Left lung (tissue), 10 donors: ENCODE data around the gene EPB41L5. TPM values are rescaled to one million over a fixed set of nuclear protein-coding genes. Genes with fewer than 3 reads are reported as not detected.
"Not testable (repeated sequence)": the region's sequence is repeated elsewhere in the genome, so short reads cannot be mapped to it uniquely, and the experiment has no call there.

Experiments
- ATAC-seq: fragments of 200-7000 bp; cut with Tn5 transposase; one replicate; pipeline ENCODE4 v1.9.1; 2020; ENCODE audit warnings: moderate library complexity
- DNase-seq, 4 donors: peaks; one replicate each; pipeline ENCODE4 v3.0.0-alpha.2; 2013 to 2020
- H3K27ac ChIP-seq, 2 donors: fragments of 200-600 bp; sonication (generic) in 1 of 2; one replicate each; pipeline versions ENCODE4 v1.5.0 to v1.8.0; 2020 to 2021
- H3K27me3 ChIP-seq, 2 donors: fragments of 200-600 bp; sonication (generic) in 1 of 2; one replicate each; pipeline versions ENCODE4 v1.5.0 to v1.8.0; 2020 to 2021
- H3K36me3 ChIP-seq, 2 donors: fragments of 200-600 bp; sonication (generic) in 1 of 2; one replicate each; pipeline versions ENCODE4 v1.5.0 to v1.8.0; 2020 to 2021
- H3K4me1 ChIP-seq, 2 donors: fragments of 200-600 bp; one replicate each; pipeline ENCODE4 v1.8.0; 2021
- H3K4me3 ChIP-seq, 2 donors: fragments of 200-600 bp; sonication (generic) in 1 of 2; one replicate each; pipeline versions ENCODE4 v1.5.0 to v1.8.0; 2020 to 2021; ENCODE audit warnings: mild to moderate bottlenecking in 1 of 2
- H3K9me3 ChIP-seq, 2 donors: fragments of 200-600 bp; sonication (generic) in 1 of 2; one replicate each; pipeline versions ENCODE4 v1.5.0 to v1.8.0; 2020 to 2021
- intact Hi-C, 2 donors: fragments of 100-400 bp; cut with DNase I; formaldehyde crosslinking; loops; one replicate each; pipeline versions ENCODE4 v1.11.2 to v1.14.2; 2022
- polyA plus RNA-seq, 6 donors: library from polyadenylated mRNA; unstranded; fragments of 120-200 nt; gene quantifications; one replicate each; pipeline ENCODE4 v1.2.1, GENCODE V29; 2013; ENCODE audit not compliant: insufficient read length in 6 of 6
- total RNA-seq, 2 donors: library from RNA; stranded (reverse); fragmentation: NEBNext Ultra II Directional; extraction: Animal tissue kit (Norgen Biotek cat#: 25700); gene quantifications; one replicate each; pipeline ENCODE4 v1.2.1, GENCODE V29; 2021
- TF ChIP-seq, protein P1 (sequence below), 2 donors: fragments of 200-600 bp; sonication (generic) in 1 of 2; IDR thresholded peaks; one replicate each; pipeline versions ENCODE4 v1.5.0 to v1.8.0; 2021; ENCODE audit warnings: antibody characterized with exemption in 2 of 2
- donor health status: DM: no; HTN: yes; CAD: no.
- donor health status: DM: no; HTN: no; CAD: no.

The EPB41L5 gene
- total and polyA plus RNA-seq, 8 donors = 36.0 to 53.8 (median 38.9) TPM

DNA sequence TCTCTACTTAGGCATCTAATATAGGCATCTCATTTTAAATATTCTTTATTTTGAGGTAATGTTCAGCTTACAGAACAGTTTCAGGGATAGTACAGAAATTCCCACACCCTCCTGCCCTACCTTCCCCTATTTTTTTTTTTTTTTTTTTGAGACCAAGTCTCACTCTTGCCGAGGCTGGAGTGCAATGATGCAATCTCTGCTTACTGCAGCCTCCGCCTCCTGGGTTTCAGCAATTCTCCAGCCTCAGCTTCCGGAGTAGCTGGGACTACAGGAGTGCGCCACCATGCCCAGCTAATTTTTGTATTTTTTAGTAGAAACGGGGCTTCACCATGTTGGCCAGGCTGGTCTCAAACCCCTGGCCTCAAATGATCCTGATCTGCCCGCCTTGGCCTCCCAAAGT lies 97.6 kb downstream of the EPB41L5 start:
- peak; percentile 56 for ATAC-seq
- TF ChIP-seq, protein P1, sequence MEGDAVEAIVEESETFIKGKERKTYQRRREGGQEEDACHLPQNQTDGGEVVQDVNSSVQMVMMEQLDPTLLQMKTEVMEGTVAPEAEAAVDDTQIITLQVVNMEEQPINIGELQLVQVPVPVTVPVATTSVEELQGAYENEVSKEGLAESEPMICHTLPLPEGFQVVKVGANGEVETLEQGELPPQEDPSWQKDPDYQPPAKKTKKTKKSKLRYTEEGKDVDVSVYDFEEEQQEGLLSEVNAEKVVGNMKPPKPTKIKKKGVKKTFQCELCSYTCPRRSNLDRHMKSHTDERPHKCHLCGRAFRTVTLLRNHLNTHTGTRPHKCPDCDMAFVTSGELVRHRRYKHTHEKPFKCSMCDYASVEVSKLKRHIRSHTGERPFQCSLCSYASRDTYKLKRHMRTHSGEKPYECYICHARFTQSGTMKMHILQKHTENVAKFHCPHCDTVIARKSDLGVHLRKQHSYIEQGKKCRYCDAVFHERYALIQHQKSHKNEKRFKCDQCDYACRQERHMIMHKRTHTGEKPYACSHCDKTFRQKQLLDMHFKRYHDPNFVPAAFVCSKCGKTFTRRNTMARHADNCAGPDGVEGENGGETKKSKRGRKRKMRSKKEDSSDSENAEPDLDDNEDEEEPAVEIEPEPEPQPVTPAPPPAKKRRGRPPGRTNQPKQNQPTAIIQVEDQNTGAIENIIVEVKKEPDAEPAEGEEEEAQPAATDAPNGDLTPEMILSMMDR (IDR thresholded peaks at IDR 0.05) = no peak
- peak overlapping the region in 1 of 2 donors; percentile 31 for H3K27ac ChIP-seq
- peak in 1 of 4 donors; percentile 71 for DNase-seq
- no peak overlapping the region for H3K4me3 ChIP-seq
- H3K9me3 ChIP-seq = no peaks in the 10 kb centered on the region
- intact Hi-C loops = no loop called here
- no peaks in the 10 kb centered on the region for H3K27me3 ChIP-seq
- no peaks in the 10 kb centered on the region for H3K36me3 ChIP-seq
- H3K4me1 ChIP-seq = peaks cover 18 to 41% of the 10 kb centered on the region in 2 donors

DNA sequence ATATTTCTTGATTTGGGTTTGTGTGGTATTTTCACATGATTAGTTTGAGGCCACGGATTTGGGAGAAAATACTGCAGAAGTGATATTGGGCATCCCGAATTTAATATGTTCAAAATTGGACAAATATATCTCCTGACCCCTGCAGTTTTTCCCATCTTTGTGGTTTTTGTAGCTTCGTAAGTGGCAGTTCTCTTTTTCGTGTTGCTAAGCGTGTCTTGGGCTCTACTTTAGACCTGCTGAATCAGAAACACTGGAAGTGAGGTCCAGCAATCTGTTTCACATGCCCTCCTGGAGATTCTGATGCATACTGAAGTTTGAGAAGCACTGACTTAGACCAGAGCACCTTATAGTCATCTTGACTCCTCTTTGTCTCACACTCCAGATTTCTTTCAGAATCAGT lies 98.3 kb downstream of the EPB41L5 start:
- Histone ChIP-seq H3K36me3 (no peaks in the 10 kb centered on the region), H3K4me3 (no peak overlapping the region), H3K9me3 (no peaks in the 10 kb centered on the region), H3K27ac (peak overlapping the region in 1 of 2 donors; percentile 31), H3K4me1 (peaks cover 18 to 41% of the 10 kb centered on the region in 2 donors), H3K27me3 (no peaks in the 10 kb centered on the region)
- ATAC-seq (no peak), DNase-seq (no peak)
- TF ChIP-seq, protein P1 (IDR thresholded peaks at IDR 0.05) = no peak
- intact Hi-C loops = no loop called here

DNA sequence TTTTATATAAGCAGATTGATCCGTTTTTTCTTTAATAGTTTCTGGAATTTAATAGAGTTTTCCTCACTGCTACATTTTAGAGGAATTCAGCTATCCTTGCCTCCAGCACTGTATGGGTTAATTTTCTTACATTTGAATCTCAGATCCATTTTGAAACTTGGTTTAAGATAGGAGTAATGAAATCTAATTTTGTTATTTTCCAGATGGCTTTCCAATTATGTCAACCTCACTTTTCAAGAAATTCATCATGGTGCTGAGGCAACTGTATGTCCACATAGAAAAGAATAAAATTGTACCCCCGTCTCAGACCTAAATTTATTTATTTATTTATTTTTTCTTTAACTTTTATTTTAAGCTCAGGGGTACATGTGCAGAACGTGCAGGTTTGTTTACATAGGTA lies 105.1 kb downstream of the EPB41L5 start:
- Histone ChIP-seq H3K4me3 (no peak overlapping the region), H3K27ac (no peak overlapping the region), H3K9me3 (peaks cover 0 to 2% of the 10 kb centered on the region in 2 donors), H3K27me3 (no peaks in the 10 kb centered on the region), H3K36me3 (no peaks in the 10 kb centered on the region), H3K4me1 (no peaks in the 10 kb centered on the region)
- TF ChIP-seq, protein P1 (IDR thresholded peaks at IDR 0.05) = no peak
- no peak for ATAC-seq
- DNase-seq = no peak
- intact Hi-C loops = no loop called here

DNA sequence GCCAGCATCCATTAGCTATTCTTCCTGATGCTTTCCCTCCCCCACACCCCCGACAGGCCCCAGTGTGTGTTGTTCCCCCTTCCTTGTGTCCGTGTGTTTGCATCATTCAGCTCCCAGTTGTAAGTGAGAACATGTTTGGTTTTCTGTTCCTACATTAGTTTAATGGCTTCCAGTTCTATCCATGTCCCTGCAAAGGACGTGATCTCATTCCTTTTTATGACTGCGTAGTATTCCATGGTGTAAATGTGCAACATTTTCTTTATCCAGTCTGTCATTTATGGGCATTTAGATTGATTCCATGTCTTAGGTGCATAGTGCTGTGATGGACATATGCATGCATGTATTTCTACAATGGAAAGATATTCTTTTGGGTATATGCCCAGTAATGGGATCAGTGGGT lies 105.6 kb downstream of the EPB41L5 start:
- TF ChIP-seq, protein P1 (IDR thresholded peaks at IDR 0.05) = no peak
- ATAC-seq = no peak

DNA sequence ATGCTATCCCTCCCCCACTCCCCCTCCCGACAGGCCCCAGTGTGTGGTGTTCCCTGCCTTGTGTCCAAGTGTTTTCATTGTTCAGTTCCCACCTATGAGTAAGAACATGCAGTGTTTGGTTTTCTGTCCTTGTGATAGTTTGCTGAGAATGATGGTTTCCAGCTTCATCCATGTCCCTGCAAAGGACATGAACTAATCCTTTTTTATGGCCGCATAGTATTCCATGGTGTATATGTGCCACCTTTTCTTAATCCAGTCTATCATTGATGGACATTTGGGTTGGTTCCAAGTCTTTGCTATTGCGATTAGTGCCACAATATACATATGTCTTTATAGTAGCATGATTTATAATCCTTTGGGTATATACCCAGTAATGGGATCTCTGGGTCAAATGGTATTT lies 108.5 kb downstream of the EPB41L5 start:
- H3K4me3 ChIP-seq, H3K27me3 ChIP-seq, H3K9me3 ChIP-seq, DNase-seq, H3K27ac ChIP-seq, H3K4me1 ChIP-seq, H3K36me3 ChIP-seq, intact Hi-C loops, ATAC-seq: not testable (repeated sequence)

More for the DNA sequence above, 105.6 kb downstream of the EPB41L5 start:
- no peaks in the 10 kb centered on the region for H3K36me3 ChIP-seq
- H3K27me3 ChIP-seq = no peaks in the 10 kb centered on the region
- H3K4me1 ChIP-seq = no peaks in the 10 kb centered on the region
- H3K9me3 ChIP-seq = peaks cover 0 to 2% of the 10 kb centered on the region in 2 donors
- no peak overlapping the region for H3K4me3 ChIP-seq
- no peak overlapping the region for H3K27ac ChIP-seq
- DNase-seq = no peak
- intact Hi-C loops = no loop called here

DNA sequence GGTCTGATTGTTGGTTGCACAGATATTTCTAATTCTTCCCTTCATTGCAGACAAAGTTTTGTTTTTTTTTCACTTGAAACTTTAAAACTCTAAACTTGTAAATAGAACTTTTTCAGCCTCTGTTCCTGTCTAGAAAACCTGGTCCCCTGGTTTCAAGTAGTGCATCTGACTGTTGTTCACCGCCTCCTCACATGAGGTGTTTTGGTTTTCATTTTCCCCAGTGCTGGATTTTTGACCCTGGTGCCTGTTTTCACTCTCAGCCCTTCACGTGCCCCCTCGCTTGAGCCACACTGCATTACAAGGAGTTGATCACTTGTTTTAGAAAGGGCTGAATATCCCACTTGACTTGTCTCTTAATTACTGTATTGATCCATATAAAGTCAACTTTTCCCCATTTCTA lies 110.2 kb downstream of the EPB41L5 start:
- H3K9me3 ChIP-seq = peaks cover 0 to 2% of the 10 kb centered on the region in 2 donors
- no peaks in the 10 kb centered on the region for H3K4me1 ChIP-seq
- no peaks in the 10 kb centered on the region for H3K27me3 ChIP-seq
- intact Hi-C loops = no loop called here
- no peak overlapping the region for H3K27ac ChIP-seq
- H3K36me3 ChIP-seq = peaks cover 0 to 2% of the 10 kb centered on the region in 2 donors
- TF ChIP-seq, protein P1 (IDR thresholded peaks at IDR 0.05) = no peak
- DNase-seq (no peak), ATAC-seq (no peak)
- no peak overlapping the region for H3K4me3 ChIP-seq
